ENCODE data around the gene RBBP8NL.
"Not testable (repeated sequence)": the region's sequence is repeated elsewhere in the genome, so short reads cannot be mapped to it uniquely, and the experiment has no call there.

Gene RBBP8NL

DNA sequence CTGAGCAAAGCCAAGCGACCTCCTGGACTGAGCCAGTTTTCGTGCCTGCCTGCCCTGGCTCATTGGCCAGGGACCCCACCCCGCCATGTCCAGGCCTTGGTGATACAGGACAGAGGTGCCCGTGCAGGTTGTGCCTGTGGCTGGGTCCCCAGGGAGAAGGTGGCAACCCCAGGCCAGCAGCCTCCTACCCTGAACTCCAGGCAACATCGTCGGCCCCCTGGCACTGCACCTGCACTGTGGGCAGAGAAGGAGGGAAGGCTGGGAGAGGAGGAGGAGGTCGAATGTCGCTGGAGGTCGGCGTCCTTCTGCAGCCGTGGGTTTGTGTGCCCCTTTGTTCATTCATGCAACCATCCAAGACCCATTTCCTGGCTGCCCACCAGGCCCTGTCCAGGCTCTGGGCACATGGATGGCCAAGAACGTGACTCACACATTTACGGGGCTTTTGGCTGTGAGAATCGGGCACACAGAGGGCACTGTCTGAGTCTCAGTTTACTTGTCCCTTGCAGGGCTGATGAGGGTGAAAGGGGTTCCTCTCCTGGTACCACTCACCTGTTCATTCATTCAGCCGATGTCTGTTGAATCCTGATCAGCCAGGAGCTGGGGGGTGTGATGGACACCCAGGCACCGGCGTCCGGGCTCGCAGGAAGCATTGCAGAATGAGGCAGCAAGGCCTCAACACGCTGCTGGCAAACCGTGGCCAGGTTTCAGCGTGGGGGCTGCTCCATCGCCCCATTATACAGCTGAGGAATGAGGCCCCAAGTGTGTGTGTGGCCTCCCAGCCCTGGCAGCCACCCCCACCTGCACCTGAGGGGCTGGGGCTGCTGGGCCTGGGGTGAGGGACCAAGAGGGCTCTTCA lies 2.3 kb upstream of the RBBP8NL start:
- Histone ChIP-seq H3K9me3 (ENCODE audit: severe bottlenecking) (no peaks in the 10 kb centered on the region), H3K27ac (no peak overlapping the region), H3K36me3 (no peaks in the 10 kb centered on the region), H3K27me3 (ENCODE audit: insufficient read depth, low read depth, severe bottlenecking) (no peaks in the 10 kb centered on the region), H3K4me3 (ENCODE audit: low read depth, low read length) (no peak overlapping the region)
- TF ChIP-seq, protein P1, sequence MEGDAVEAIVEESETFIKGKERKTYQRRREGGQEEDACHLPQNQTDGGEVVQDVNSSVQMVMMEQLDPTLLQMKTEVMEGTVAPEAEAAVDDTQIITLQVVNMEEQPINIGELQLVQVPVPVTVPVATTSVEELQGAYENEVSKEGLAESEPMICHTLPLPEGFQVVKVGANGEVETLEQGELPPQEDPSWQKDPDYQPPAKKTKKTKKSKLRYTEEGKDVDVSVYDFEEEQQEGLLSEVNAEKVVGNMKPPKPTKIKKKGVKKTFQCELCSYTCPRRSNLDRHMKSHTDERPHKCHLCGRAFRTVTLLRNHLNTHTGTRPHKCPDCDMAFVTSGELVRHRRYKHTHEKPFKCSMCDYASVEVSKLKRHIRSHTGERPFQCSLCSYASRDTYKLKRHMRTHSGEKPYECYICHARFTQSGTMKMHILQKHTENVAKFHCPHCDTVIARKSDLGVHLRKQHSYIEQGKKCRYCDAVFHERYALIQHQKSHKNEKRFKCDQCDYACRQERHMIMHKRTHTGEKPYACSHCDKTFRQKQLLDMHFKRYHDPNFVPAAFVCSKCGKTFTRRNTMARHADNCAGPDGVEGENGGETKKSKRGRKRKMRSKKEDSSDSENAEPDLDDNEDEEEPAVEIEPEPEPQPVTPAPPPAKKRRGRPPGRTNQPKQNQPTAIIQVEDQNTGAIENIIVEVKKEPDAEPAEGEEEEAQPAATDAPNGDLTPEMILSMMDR (IDR thresholded peaks at IDR 0.05; ENCODE audit: low read depth, low read length): no peak
- no peak for DNase-seq

- Histone ChIP-seq H3K9me3 (ENCODE audit: severe bottlenecking) (no peaks in the 10 kb centered on the region), H3K27ac (no peak overlapping the region), H3K27me3 (ENCODE audit: insufficient read depth, low read depth, severe bottlenecking) (no peaks in the 10 kb centered on the region), H3K36me3 (no peaks in the 10 kb centered on the region), H3K4me3 (ENCODE audit: low read depth, low read length) (no peak overlapping the region)
- TF ChIP-seq, protein P1 (IDR thresholded peaks at IDR 0.05; ENCODE audit: low read depth, low read length): no peak
- no peak for DNase-seq
Observed at GRCh38 chr20:62428396-62429295, 1.3 kb upstream of the RBBP8NL start.

GRCh38 chr20:62428002-62428372 lies 648 bp upstream of the RBBP8NL start:
- H3K36me3 ChIP-seq: no peaks in the 10 kb centered on the region
- DNase-seq: no peak
- H3K27ac ChIP-seq: no peak overlapping the region
- TF ChIP-seq, protein P1 (IDR thresholded peaks at IDR 0.05; ENCODE audit: low read depth, low read length): no peak
- no peaks in the 10 kb centered on the region for H3K27me3 ChIP-seq (ENCODE audit: insufficient read depth, low read depth, severe bottlenecking)
- H3K9me3 ChIP-seq (ENCODE audit: severe bottlenecking): no peaks in the 10 kb centered on the region
- H3K4me3 ChIP-seq (ENCODE audit: low read depth, low read length): no peak overlapping the region

DNA sequence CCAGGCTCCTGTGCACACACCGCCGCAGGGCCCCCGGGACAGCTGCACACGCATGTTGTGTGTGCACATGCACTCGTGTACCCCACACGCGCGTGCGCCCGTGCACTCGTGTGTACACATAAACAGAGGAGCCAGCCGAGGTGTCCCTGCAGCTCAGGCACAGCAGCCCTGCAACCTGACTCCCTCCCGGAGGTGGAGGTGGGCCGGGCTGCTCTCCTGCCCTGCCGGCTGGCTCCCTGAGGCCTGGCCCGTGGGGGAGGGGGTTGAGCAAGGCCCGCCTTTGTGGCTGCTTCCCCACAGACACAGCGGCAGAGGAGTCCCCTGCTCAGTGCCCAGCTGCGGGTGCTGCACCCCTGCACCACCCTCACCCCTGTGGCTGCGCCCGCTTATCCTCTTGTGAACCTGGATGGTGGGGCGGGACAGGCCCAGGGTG lies 624 bp downstream of the RBBP8NL start:
- H3K9me3 ChIP-seq (ENCODE audit: severe bottlenecking): no peaks in the 10 kb centered on the region
- H3K27me3 ChIP-seq (ENCODE audit: insufficient read depth, low read depth, severe bottlenecking): no peaks in the 10 kb centered on the region
- TF ChIP-seq, protein P1 (IDR thresholded peaks at IDR 0.05; ENCODE audit: low read depth, low read length): no peak
- no peak overlapping the region for H3K4me3 ChIP-seq (ENCODE audit: low read depth, low read length)
- no peaks in the 10 kb centered on the region for H3K36me3 ChIP-seq
- H3K27ac ChIP-seq: peak overlapping the region; percentile 41; the same call in 1 of the 2 replicates
- DNase-seq: peak; percentile 62

DNA sequence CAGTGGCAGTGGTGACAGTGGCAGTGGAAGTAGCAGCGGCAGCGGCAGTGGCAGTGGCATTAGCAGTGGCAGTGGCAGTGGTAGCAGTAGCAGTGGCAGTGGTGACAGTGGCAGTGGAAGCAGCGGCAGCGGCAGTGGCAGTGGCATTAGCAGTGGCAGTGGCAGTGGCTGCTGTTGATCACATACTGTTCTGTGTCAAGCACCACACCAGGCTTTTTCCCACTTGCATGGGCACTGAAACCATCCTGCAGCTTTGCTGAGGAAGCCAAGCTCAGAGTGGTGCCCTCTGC lies 1.3 kb downstream of the RBBP8NL start:
- not testable (repeated sequence) for DNase-seq; H3K27me3 ChIP-seq (ENCODE audit: insufficient read depth, low read depth, severe bottlenecking)

More for the DNA sequence above, 1.3 kb downstream of the RBBP8NL start:
- not testable (repeated sequence) for H3K36me3 ChIP-seq; H3K4me3 ChIP-seq (ENCODE audit: low read depth, low read length); H3K27ac ChIP-seq; H3K9me3 ChIP-seq (ENCODE audit: severe bottlenecking)
